GM21576 (cell line): ENCODE results near the gene TBRG4.

Source experiments
- ATAC-seq: cut with Tn5 transposase; IDR thresholded peaks from one replicate; pipeline ENCODE4 v1.9.1; 2021; ENCODE audit warnings: mild to moderate bottlenecking, moderate library complexity; ENCODE audit not compliant: unreplicated experiment

TBRG4 gene

DNA sequence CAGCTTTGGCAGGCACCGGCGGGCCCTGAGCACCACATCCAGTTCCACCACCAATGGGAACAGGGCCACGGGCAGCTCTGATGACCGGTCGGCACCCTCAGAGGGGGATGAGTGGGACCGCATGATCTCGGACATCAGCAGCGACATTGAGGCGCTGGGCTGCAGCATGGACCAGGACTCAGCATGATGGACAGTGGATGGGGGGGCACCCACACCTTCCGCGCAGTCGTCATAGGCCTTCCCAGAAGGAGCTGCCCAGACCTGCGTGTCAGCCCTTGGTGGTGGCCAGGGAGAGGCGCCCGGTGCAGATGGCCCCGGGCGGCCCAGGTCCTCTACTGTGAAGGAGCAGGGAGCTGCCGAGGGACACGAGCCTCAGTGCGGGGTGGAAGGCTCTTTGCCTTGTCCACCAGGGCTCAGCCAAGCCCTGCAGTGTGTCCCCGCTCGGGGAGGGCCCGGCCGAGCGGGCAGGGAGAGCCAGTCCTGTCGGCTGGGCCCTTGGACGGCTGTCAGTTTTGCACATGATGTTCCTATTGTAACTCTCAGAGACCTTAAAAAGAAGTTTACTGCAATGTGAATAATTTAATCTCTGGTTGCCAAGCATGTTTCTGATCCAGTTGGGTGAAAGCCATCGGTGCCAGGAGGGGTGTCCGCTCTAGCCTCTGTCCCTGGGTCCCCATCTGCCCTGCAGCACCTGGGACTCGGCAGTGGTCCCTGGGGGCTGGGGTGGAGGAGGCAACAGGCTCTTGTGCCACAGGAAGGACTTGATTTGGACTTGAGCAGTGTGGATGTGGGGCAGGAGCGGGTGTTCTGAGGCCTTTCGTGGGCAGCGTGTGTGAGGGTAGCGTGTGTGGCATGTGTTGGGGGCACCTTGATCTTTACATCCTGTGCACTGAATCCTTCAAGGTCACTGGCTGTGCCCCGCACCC is 35.4 kb downstream of the TBRG4 start:
- ATAC-seq = no peak

DNA sequence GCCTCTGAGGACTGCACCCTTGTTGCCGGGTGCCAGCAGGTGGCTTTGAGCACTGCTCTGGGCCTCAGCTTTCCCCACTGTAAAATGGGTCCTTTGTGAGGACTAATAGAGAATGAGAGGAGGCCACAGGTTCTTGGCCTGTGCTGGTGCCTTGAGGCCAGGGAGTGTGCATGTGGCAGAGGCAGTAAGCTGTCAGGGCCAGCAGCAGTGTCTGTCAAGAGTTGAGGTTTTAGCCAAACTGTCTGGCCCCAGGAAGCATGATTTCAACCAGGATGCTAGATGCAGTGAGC is 36.2 kb downstream of the TBRG4 start:
- ATAC-seq = no peak

DNA sequence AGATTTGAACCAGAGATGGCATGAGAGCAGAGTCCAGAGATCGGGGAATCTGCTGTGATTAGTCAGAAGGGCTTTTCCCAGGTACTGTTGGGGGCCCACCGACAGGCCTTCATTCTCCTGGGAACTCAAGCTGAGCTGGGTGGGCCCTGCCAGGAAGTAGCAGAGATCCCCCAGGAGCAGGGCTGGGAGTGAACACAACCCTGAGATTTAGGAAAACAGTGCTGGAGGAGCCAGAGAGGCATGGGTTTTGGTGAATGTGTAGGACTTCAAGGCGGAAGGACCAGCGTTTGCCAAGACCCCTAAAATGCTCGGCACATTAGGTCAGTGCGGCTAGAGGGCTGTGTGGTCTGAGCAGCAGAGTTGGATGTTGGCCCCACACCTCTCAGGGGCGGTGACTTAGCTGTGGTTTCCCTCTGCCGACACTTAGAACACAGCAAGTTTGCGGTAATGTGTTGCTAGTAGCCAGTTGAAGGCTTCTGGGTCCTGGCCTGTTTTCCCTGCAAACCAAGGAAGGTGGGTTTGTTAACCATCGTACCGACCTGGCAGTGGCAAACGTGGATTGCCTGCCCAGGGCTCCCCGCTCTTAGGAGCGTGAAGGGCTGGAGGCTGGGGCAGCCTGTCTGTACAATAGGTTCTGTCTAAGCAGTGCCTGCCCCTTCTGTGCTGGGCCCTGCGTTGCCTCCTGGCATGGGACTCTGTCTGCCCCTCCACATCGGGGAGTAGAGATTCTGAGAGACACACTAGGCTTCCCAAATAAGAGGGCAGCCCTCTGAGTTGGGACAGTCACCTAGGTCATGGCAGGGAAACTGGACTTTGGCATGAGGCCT is 36.8 kb downstream of the TBRG4 start:
- no peak for ATAC-seq

DNA sequence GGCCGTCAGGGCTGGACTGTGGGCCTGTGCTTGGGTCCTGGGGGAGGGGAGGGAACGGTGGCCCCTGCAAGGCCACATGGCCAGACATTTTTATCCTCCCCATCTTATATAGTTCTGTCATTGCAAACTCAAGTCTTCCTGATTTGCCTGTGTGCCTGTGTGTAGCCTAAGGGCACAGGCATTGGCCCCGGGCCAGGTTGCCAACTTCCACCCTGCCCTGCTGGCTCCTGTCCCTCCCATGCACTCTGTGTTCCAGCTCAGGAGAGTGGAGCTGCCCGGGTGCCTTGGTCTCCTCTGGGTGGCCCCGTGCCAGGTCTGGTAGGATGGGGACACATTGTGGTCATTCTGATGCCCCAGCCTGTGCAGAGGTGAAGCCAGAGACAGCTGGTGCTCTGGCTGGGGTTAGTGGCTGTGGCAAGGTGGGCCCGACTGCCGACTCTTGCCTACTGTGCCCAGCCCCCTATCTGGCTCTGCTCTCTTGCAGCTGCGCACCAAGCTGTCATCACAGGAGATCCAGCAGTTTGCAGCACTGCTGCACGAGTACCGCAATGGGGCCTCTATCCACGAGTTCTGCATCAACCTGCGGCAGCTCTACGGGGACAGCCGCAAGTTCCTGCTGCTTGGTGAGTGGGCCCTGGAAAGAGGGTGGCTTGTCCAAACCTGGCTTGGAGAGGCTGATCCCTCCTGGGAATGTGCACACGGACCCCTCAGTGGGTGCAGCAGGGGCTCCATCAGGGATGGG is 37.5 kb downstream of the TBRG4 start:
- ATAC-seq = no peak

DNA sequence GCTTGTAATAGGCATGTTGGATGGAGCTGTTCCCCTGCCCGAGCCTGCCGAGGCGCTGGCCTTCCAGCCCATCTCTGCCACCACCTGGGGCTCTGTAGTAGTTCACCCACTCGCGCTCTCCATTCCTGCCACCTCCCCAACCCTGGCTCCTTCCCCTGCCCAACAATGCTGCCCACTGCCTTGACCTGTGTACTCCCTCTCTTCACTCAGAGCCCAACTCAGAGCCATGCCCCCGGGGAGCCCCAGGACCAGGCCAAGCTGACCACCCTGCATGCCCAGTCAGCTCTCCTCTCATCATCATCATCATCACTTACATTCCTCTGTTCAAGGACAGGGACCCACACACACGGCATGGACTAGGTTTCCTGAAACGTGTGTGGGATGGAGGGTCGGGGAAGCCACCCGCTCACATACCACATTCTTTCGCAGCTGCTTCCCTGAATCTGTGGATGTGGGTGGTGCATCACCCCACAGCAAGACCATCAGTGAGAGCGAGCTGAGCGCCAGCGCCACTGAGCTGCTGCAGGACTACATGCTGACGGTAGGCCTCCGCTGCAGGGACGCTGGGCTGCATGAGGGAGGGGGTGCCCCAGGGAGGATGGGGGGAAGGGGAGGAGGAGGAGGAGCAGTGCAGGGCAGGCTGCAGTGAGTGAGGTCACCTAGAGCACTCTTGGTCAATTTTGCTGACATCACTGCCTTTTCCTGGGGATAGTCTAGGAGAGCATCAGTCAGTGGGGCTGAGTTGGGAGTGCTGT is 38.3 kb downstream of the TBRG4 start:
- ATAC-seq = no peak

DNA sequence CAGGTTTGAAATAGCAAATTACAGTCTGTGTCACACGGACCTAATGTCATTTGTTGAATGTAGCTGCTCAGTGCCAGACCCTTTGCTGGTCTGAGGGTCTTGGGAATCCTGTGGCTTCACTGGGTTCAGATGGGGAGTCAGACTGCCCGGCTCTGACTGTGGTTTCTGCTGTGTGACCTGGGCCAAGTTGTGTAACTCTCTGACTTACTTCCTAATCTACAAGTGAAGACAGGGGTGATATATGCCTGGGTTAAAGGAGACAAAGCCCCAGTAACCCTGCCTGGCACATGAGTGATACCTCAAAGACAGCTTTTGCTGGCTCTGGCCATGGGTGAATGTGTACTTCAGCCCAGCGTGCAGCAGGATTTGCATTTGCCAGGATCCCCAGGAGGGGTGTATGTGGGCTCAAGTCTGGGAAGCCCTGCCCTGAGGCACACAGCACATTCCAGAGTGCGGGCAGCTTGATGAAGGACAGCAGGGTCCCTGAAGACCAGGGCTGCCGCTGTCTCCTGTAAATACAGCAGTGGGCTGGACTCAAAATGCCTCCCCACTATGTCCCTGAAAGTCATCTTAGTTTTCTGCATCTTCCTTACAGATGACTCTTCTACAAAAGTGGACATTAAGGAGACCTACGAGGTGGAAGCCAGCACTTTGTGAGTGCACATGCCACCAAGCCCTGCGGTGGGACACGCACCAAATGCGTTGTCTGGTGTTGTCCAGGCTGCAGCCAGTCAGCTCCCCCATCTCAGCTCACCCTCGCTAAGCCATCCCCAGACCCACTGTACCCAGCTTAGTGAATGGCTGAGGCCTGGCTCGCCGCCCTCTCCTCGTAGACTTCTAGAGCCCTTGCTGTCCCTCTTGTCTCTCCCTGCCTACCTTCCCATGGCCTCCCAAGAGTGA is 39.1 kb downstream of the TBRG4 start:
- no peak for ATAC-seq

DNA sequence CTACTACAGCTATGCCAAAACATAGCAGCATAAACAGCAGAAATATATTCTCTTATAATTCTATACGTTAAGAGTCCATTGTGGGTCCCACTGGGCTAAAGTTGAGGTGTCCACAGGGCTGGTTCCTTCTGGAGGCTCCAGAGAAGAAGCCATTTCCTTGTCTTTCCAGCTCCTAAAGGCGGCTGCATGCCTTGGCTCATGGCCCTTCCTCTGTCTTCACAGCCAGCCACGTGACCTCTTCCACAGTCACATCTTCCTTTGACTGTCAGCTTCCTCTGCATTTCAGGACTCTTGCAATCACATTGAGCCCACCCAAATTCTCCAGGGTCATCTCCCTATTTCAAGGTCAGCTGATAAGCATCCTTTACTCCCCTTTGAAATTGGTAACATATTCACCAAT is 40.0 kb downstream of the TBRG4 start:
- no peak for ATAC-seq

DNA sequence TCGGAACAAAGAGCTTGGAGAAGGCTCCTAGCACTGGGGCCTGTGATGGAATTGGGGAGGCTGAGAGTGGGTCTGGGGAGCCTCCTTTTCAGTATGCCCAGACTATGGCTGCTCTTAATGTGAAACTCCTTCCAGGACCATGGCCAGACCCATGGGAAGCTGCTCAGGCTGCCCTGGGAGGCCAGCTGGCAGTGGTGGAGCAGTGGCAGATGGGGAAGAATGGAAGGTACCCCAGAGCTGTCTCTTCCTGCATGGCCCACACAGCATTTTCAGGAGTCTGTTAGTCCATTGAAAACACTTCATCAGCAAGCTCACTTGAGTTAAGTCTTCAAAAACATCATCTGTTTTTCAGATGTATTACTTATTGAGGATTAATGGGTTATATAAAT is 41.2 kb downstream of the TBRG4 start:
- ATAC-seq = no peak

DNA sequence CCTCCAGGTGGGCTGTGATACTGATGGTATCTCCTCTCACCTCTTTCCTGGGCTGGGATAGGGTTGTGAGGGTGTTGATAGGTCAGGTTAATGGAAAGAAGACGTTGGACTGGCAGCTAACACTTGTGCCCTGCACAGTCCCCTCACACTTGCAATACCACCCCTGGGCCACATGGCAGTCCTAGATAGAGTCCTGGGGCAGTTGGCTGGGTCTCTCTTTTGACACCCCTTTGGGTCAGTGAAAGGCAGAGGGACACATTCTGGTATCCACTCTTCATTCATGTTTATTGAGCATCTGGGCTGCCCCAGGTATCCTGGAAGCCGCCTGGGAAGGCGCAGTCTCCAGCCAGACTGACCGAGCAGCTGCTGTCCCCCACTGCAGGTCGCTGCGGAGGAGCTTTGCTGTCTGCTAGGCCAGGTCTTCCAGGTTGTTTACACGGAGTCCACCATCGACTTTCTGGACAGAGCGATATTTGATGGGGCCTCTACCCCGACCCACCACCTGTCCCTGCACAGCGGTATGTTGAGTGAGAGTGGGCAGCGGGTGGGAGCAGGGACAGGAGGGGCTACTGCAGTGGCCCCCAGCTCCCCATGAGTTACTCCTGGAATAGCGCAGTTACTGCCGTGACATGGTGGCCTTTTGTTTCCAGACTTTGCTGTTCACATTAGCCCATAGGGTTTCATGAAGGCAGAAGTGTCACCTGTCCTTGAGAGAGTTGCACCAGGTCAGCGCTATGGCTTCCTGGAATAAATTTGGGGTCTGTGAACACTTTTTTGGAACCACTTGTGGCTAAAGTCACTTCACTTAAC is 41.8 kb downstream of the TBRG4 start:
- ATAC-seq = no peak

DNA sequence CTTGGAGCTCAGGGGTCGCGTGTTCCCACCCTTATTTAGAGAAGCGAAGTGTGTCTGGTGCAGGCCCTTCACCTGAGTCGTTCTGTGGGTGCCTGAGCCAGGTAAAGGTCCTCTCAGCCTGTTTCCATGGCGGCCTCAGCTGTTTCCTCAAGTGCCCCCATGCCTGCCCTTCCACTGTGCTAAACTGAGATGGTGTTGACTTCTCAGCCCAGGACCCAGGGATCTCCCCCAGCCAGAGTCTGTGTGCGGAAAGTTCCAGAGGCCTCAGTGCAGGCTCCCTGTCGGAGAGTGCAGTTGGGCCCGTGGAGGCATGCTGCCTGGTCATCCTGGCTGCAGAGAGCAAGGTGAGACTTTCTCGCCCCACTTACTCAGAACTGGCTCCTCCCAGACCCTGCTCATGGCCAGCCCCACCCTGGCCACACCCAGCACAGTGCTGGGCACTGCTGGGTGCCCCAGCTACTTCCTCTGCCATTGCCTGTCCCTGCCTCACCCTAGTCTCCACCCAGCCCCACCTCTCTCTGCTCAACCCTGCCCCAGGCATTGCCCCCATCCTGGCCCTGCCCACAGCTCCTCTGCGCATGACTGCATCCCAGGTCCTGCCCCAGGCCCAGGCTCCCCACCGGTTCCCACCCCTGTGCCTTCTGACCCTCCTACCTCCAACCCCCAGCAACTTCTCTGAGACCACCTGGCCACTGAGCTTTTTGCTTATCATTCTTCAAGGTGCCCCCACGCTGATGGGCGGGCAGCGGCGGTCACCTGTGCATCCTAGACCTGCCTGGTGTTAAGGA is 43.1 kb downstream of the TBRG4 start:
- ATAC-seq = no peak

DNA sequence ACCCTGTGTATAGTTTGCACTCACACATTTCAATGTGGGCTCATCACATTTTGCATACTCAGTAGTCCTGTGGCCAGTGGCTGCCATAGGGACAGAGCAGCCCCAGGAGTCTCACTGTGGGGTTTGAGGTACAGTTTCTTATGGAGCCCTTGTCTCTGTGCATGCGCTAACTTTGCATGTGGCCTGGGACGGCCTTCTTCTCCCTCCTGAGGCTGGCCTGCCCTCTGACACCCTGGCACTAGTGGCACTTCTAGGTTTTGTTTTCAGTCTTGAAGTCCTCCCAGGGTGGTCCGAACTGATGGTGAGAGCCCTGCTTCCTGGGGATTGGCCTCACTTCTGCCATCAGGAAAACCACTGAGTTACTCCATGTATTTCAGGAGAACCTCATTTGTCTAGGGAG is 43.9 kb downstream of the TBRG4 start:
- no peak for ATAC-seq

DNA sequence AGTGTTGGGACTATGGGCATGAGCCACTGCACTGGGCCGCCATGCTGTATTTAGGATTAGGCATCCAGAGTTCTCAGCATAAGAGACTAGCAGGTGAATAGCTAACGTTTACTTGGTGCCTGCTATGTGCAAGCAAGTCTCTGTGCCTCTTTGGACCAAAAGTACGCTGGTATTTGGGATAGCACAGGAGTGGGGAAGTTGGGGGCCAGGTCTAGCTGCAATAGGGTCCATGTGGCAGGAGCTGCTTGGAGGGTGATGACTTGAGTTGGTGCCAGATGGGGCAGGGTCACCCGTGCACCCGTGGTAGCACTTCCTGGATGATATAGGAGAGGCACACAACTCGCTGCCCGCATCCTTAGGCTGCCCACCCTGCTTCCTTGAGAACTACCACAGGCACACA is 45.1 kb downstream of the TBRG4 start:
- no peak for ATAC-seq

DNA sequence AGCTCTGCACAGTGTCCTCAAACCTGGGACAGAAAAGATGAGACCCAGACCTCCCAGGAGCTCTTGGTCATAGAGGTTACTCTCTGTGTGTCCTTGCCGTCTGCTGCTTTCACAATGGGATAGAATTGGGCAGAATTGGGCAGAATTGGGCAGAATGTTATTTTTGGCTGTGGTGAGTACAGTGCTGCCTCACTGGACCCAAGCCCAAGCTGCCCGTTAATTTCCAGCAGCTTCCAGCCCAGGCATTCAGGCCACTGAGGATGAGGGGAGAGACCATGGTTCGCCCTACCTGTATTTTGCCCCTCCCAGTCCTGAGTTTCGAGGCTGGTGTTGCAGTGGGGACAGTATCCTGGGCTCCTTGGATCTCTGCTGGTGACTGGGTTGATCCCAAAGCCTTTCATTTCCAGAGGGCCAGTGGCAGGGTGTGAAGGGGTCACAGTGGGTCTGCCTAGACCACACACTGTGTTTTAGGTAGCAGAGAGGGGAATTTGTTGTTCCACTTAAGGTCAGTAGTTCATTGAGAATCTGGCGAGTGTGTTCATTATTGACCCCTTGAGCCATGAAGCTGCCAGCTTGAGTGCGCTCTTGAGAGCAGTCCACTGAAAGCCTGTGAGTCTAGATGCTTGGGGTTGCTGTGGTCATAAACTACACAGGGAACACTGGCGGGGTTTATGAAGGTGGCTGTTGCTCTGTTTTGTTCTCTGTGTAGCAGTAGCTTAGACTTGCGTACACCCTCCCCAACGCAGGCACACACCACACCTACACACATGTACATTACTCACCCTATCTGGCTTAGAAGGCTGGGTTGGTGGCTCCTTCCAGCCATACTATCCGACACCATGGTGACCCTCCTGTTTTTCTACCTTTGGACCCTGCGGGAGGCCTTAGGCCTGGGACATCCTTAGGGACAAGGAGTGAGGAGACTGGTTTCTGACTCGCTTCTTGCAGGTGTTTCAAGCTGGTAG is 46.2 kb downstream of the TBRG4 start:
- ATAC-seq = no peak

DNA sequence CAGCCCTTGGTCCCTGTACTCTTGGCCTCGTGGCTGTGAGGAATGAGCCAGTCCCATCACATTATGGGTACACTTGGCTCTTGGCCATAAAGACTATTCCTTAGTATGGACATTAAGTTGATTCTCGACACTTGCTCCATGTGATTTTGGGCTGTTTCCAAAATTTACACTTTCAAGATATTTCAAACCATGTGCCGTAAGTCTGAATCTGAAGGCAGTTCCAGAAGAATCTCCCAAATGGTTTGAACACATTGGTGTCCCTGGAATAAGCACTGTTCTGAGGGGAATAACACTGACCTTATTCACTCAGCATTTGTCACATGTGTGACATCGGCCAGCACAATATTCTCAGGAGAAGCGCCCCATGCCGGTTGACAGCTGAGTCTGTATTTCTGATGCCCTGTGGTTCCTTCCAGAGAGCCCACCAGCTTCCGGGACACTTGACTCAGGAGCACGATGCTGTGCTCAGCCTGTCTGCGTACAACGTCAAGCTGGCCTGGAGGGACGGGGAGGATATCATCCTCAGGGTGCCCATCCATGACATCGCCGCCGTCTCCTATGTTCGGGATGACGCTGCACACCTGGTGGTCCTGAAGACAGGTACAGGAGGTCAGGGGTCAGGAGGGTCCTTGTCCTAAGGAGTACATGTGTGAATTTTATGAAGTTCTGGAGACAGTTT is 47.3 kb downstream of the TBRG4 start:
- ATAC-seq = no peak

DNA sequence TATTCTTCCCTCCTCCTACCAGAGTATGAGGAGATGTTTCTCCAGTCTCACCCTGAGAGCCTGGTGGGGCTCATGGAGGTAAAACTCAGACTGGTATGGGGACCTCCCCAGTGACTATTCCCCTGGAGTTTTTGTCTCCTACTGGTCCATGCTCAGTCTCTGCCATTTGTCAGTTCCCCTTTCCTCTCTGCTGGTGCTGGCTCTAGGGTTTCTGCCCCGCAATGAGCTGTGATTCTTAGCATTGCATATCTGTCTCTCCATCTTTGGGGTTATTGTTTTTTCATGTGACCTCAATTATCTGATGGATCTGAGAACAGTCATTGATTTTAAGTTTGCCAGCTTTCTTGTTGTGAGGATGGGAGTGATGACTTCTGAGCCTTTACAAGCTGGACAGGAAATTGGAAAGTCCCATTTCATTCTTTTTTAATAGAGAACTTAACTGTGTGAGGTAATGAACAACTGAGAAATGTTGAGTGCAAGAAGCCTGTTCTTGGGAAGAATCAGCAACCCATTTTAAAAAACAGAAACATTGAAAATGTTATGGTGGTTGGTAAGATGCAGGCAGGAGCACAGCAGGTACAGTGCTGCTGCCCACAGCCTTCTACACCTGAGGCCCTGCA is 49.6 kb downstream of the TBRG4 start:
- ATAC-seq = no peak

DNA sequence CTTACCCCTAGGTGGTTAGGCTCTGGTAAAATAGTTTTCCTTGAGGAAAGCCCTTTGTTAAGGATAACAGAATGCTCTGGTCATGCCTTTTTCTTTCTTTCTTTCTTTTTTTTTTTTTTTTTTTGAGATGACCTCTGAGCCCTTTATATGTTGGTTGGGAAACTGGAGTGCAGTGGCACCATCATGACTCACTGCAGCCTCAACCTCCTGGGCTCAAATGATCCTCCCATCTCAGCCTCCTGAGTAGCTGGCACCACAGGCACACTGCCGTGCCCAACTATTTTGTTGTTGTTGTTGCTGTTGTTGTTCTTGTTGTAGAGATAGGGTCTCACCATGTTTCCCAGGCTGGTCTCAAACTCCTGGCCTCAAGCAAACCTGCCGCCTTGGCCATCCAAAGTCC is 50.1 kb downstream of the TBRG4 start:
- ATAC-seq = no peak
